Neural progenitor cell (in vitro differentiated cells): ENCODE measurements around the gene ABI3BP.

Experiments
- EZH2phosphoT487 ChIP-seq: fragments of 200-600 bp; sonication (generic); IDR thresholded peaks from 2 replicates; pipeline ENCODE4 v1.6.1; 2017; ENCODE audit warnings: antibody characterized with exemption
- TF ChIP-seq, protein P1 (sequence below): fragments of 200-600 bp; sonication (generic); IDR thresholded peaks from 2 replicates; pipeline ENCODE4 v1.5.1; 2017; ENCODE audit warnings: antibody characterized with exemption, mild to moderate bottlenecking

DNA sequence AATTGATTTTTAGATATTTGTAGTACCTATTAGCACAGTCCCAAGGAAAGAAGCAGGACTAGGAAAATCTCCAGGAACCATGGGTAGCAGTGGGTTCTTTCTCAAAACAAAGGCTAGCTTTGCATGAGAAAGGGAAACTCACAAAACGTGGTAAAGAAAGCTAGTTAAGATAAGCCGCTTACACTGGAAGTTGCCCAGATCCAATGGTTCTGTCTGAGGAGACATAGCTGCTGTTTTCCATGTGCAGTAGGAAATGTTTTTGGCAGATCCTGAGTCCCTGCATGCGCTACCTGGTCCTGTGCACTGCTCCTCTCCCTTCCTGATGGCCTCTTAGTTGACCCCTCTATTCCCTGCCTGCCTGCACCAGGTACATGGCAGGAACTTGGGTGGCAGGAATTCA is 223.5 kb downstream of the ABI3BP start:
- TF ChIP-seq, protein P1, sequence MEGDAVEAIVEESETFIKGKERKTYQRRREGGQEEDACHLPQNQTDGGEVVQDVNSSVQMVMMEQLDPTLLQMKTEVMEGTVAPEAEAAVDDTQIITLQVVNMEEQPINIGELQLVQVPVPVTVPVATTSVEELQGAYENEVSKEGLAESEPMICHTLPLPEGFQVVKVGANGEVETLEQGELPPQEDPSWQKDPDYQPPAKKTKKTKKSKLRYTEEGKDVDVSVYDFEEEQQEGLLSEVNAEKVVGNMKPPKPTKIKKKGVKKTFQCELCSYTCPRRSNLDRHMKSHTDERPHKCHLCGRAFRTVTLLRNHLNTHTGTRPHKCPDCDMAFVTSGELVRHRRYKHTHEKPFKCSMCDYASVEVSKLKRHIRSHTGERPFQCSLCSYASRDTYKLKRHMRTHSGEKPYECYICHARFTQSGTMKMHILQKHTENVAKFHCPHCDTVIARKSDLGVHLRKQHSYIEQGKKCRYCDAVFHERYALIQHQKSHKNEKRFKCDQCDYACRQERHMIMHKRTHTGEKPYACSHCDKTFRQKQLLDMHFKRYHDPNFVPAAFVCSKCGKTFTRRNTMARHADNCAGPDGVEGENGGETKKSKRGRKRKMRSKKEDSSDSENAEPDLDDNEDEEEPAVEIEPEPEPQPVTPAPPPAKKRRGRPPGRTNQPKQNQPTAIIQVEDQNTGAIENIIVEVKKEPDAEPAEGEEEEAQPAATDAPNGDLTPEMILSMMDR: no peak
- no peak for TF ChIP-seq EZH2phosphoT487
